Body of pancreas (tissue), 4 donors: ENCODE data around the gene USPL1.

Source experiments
- CTCF ChIP-seq, 7 experiments: fragments of 450-650 bp in 4 of 7; fragments of 200-600 bp in 3 of 7; sonication (generic) in 3 of 7; IDR thresholded peaks; one replicate each; pipeline ENCODE4 v1.5.1; 2016 to 2019; ENCODE audit warnings: antibody characterized with exemption in 7 of 7
- POLR2A ChIP-seq, 3 donors: fragments of 450-650 bp; IDR thresholded peaks; one replicate each; pipeline ENCODE4 v1.6.1; 2016; ENCODE audit warnings: antibody characterized with exemption in 3 of 3, mild to moderate bottlenecking in 2 of 3

- TF ChIP-seq POLR2A (IDR thresholded peaks at IDR 0.05) (no peak), CTCF (IDR thresholded peaks at IDR 0.05) (no peak)
Observed at GRCh38 chr13:30608364-30608763, 9.4 kb upstream of the USPL1 start.
